HG03457 (cell line): ENCODE data around the gene HAAO.
"Not testable (repeated sequence)": the region's sequence is repeated elsewhere in the genome, so short reads cannot be mapped to it uniquely, and the experiment has no call there.

Experiments used
- ATAC-seq: cut with Tn5 transposase; IDR thresholded peaks from one replicate; pipeline ENCODE4 v1.9.1; 2021; ENCODE audit warnings: moderate number of reproducible peaks; ENCODE audit not compliant: unreplicated experiment

HAAO gene

DNA sequence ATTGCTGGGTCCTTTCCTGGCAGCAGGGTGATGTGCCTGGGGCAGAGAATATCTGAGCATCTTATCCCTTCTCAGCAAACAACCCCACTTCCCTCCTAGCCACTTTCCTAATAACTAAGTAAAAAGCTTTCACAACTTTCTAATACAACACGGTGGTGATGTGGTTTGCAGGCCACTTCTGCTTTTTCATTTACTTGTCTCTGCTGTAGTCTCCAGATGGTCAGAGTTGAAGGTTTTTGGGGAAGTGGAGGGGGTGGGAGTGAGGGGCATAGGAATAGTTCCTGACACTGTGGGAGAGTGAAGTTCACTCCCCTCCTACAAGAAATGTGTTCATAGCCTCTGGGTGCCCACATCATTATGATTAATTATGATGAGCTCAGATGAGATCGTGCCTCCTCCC is 40.1 kb downstream of the HAAO start:
- ATAC-seq = peak; percentile 47

DNA sequence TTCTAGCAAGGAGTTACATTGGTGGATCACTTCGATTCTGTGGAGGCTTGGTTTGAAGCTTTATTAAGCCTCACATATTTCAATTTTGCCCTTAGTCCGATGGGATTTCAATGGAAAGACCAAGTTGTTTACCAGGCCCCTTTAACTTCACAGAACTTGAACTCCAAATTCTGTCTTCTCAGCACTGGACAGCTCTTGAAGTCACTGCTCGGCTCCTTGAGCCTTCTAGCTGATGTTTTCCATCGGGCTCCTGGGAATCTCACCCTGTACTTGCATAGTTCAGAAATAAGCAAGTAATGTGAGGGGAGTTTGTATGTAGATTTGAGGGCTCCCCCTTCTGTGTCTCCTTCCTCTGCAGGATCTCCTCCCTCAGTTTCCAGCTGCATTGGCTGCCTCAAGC is 43.5 kb downstream of the HAAO start:
- no peak for ATAC-seq

DNA sequence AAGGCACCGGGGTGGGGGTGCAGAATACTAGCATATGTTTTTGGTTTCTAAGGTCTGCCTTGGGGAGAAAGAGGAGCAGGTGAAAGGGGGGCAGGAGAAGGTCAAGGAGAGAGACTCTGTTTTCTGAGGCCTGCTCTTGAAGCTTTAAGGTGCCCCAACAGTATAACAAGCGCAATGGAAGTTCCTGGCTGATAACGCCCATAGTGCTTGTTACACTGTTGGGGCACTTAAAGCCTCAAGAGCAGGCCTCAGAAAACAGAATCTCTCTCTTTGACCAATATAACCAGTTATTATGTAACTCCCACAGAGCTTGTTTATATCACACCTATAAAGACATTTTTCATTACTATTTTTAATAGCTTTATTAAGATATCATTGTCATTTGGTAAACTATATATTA is 45.0 kb downstream of the HAAO start:
- no peak for ATAC-seq

DNA sequence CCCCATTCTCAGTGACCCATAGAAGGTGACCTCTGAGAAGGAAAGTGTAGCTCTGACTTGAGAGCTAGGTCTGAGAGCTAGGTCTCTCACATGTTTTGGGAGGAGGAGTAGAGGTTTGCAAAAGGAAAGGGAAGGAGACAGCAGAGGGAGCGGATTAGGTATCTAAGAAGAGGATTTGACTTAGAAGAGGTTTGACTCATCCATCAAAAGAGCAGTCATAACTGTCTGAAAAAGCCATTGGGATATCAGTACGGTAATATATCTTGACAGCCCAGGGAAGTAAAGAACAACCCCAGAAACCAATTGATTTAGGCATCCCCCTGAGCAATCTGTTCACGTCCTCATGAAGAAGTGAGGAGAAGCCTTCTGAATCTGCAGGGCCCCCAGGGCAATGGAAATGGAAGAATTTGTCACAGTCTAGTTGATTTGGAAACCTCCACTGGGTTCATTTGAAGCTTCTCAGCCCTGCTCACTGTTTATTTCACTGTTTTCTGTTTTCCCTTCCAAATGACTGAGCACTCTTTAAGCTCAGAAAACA is 47.8 kb downstream of the HAAO start:
- no peak for ATAC-seq

DNA sequence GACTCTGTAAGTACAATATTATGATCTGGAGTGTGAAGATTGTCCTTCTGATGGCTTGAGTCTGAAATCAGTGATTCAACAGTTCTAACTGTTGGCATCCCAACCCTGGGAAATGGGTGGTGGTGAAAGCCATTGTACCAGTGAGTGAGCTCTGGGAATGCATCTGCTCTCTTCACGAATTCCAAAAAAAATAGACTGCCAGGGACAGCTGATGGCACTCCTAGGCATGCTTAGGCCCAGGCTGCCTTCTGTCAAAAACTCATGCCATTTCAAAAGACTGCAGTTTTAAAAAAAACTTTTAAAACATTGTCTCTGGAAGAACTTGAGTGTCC is 48.8 kb downstream of the HAAO start:
- no peak for ATAC-seq

DNA sequence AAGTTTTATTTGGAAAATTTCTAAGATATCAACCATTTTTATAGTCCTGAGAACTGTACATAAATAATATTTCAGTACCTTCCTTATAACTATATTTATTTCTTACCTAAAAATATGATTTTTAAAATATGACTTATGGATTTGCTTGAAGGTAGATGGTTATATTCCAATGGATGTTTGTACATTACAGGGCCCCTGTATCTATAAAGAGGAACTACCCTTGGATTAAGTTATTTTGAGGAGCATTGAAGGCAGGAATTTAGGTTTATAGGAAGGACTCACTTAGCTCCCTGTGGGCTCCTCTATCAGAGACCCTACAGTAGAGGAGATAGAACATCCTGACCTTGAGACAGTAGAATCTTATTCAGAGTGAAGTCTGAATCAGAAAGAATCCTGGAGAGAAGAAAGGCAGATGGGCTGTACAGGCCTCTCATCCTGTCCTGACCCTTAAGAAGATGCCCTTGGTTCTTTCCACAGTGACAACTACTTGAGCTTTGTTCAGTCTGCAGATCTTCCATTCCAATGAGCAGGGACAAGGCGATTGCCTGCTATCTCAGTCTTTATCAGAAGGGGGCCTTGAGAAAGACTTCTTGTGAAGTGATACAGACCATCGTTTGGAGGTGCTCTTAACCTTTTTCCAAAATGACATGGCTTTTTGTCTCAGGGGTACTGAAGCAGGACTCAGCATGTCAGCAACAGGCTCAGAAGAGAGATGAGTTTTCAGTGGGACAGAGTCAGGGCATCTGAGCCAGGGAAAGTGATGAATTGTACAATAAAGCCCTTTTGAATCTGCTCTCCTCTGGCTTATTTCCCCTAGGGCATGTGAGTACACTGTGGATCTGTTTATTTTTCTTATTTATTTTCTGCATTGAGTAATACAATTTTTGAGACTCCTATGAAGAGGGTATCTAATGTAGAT is 49.4 kb downstream of the HAAO start:
- ATAC-seq = no peak

DNA sequence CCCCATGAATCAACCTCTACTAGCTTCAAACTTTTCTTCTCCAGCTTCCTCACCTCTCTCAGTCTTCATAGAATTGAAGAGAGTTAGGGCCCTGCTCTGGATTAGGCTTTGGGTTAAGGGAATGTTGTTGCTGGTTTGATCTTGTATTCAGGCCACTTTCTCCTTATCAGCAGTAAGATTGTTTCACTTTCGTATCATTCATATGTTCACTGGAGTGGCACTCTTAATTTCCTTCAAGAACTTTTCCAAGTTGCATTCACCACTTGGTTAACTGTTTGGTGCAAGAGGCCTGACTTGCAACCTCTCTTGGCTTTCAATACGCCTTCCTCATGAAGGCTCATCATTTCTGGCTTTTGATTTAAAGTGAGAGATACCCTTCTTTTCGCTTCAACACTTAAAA is 51.2 kb downstream of the HAAO start:
- ATAC-seq = no peak

DNA sequence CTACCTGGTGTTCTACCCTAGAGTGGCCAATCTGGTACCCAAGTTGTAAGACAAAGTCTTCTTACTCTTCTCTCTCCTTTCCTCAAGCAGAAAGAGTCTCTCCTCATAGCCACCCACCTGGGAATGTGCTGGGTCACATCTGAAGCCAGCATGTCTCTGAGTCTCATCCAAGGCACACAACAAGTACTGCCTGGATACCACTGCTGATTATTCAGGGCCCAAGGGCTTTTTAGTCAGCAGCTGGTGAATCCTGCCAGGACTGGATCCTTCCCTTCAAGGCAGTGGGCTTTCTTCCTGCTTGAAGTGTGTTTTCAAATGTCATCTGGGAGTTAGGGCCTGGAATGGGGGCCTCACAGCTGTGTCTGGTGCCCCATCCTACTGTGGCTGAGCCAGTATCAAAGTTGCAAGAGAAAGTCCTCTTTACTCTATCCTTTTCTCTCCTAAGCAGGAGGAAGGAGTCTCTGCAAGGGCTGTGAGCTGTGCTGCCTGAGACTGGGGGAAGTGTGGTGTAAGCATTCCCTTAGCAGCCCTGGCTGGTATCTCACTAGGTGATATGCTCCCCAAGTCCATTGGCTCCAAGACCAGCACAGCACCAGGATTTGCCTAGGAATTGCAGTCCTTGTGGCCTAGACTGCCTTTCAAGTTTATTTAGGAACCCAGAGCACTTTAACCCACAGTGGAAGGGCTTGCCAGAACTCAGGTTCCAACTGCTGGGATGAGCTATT is 55.6 kb downstream of the HAAO start:
- no peak for ATAC-seq

DNA sequence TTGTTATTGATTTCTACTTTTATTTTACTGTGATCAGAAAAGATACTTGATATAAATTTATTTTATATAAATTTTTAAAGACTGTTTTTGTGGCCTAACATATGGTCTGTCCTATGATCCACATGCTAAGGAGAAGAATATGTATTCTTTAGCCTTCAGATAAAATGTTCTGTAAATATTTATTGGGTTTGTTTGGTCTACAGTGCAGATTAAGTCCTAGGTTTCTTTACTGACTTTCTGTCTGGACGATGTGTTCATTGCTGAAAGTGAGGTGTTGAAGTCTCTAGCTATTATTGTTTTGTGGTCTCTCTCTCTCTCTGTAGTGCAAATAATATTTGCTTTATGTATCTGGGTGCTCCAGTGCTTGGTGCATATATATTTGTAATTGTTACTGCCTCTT is 58.5 kb downstream of the HAAO start:
- no peak for ATAC-seq

DNA sequence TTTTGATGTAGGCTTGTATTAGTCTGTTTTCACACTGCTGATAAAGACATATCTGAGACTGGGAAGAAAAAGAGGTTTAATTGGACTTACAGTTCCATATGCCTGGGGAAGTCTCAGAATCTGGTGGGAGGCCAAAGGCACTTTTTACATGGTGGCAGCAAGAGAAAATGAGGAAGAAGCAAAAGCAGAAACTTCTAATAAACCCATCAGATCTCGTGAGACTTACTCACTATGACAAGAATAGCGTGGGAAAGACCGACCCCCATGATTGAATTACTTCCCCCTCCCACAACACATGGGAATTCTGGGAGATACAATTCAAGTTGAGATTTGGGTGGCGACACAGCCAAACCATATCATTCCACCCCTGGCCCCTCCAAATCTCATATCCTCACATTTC is 61.1 kb downstream of the HAAO start:
- ATAC-seq = not testable (repeated sequence)

DNA sequence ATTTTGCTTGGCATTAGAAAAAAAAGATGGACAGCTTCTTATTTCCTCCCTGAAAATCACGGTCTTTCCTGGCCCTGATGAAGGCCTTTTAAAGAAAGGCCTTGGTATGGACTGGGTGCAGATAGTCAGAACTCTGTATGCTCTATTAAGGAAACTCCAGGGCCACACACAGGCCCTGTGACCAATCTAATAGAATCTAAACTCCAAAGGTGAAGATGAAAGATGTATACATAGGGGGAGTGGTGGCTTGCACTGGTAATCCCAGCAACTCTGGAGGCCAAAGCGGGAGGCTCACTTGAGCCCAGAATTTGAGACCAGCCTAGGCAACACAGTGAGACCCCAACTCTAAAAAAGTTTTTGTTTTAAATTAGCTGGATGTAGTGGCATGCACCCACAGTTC is 65.7 kb downstream of the HAAO start:
- no peak for ATAC-seq

DNA sequence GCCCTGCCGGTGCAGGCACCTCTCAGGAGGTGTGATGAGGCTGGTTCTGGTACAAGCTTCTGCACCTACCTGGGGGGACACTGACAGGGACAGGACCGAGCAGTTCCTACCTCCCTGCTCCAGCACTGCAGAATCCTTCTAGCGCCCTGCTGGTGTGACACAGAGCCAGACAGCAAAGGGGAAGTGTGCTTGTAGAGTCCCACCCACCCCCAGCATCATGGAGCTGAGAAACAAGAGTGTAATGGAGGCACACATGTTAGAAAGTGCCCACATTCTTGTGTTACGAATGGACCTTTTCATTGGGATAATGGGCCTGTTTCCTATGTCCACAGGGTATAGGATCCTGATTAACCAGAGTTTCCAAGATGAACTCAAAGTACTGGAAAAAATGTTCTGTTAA is 66.7 kb downstream of the HAAO start:
- ATAC-seq = no peak

DNA sequence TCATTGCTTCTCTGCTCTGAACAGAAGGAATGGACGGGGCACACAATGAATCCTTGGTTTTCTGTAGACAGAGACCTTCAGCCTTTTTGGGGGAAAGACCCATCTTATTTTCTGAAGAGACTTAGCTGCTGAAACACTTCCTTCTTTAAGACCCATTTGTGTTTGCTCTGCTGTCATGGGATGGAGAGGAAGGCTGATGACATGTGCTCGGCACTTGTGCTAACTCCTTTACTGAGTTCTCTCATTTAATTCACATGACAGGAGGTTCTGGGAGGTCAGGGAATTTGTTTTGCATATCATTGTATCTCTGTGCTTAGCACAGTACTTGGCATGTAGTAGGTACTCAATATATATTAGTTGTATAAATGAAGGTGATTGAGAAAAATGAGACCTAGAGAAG is 67.5 kb downstream of the HAAO start:
- no peak for ATAC-seq

DNA sequence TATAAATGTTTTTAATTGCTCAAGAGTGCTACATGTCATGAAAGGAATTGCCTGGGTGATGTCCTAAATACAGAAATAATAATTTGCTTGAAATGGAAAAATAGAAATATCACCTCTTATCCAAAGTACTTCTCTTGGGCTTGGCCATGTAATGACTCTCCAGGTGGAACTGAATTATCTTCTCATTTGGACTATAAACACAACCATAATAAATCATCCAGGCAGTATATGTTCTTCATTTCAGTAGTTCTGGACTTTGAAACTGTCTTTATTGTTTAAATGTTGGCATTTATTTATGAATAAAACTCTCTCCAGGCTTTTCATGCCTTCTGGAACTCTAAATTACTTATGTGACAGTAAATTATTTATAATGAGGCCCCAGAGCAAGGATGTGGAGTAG is 68.9 kb downstream of the HAAO start:
- no peak for ATAC-seq

DNA sequence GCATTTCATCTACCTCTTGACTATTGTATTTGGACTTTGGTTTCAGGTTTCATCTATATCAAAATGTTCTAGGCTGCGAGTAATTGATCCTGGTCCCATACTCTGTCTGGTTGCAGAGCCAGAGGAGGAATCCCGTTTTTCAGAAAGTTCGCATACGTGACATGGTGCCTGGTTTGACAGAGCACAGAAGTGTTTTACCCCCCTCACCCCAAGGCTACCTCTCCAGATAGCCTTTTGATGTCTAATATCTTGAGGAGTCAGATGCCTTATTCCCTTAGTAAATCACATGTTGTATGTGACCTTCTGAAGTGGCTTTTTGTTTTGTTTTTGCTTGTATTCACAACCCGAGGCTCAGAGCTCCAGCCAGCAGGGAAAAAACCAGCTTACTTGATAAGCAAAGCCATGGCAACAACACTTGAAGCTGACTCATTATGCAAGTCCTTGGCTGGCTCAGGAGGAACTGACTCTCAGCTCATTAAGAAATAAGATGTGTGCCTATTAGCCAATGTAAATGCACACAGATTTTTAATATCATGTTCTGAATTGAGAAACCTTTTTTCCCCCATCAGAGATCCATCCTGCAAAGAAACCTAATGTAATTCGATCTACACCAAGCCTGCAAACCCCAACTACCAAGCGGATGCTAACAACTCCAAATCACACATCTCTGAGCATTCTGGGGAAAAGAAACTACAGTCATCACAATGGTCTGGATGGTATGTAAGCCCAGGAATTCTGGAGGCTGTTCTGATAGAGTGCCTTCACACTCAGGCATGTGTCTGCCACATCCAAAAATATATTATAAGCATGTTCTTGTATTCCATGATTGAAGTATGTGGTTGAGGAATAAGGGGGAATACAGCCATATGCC is 69.8 kb downstream of the HAAO start:
- ATAC-seq = peak; percentile 93

DNA sequence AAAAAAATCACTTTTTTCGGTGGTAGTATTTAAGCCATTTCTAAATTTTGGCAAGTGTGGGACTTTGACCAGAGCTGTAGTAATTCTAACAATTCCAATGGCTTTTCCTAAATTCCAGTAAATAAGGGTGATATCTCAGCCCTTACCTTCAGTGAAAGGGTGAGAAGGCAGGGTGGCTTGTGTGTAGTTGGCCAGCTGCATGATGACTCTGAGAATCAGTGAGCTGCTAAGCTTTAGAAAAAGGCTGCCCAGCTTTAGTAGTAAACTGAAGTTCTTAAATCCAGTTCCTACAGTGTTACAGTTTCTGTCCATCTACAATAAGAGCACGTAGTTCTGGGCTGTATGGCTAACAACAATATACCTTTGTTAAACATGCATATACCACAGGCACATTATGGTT is 70.5 kb downstream of the HAAO start:
- ATAC-seq = no peak
